HG03139 (cell line): ENCODE data around the gene SLC7A4.
"Not testable (repeated sequence)": the region's sequence is repeated elsewhere in the genome, so short reads cannot be mapped to it uniquely, and the experiment has no call there.

Source experiments
- ATAC-seq: cut with Tn5 transposase; IDR thresholded peaks from one replicate; pipeline ENCODE4 v1.9.1; 2021; ENCODE audit not compliant: unreplicated experiment

The SLC7A4 gene

GRCh38 chr22:21064917-21065864 is 32.8 kb upstream of the SLC7A4 start:
- ATAC-seq: no peak

- ATAC-seq: not testable (repeated sequence)
Observed at GRCh38 chr22:21064425-21064824, 32.1 kb upstream of the SLC7A4 start.

- ATAC-seq: not testable (repeated sequence)
Observed at GRCh38 chr22:21061660-21062321, 29.4 kb upstream of the SLC7A4 start.

DNA sequence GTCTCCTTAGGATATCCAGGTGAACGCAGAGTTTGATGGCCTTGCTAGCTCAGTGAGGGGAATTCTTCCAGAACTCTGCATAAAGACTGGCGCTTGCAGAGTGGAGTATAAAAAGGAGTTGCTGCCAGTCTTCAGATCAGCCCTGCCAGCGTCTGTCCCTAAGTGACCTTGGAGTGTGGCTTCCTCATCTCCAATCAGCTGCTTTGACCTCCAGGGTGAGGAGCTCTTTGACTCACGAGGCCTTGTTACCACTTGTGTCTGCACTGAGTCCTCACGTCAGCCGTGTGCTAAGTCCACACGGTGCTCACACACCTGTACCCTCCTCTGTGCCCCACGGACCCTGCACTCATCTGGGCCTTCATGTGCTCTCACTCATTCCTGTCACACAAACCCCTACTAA is 28.0 kb upstream of the SLC7A4 start:
- not testable (repeated sequence) for ATAC-seq

DNA sequence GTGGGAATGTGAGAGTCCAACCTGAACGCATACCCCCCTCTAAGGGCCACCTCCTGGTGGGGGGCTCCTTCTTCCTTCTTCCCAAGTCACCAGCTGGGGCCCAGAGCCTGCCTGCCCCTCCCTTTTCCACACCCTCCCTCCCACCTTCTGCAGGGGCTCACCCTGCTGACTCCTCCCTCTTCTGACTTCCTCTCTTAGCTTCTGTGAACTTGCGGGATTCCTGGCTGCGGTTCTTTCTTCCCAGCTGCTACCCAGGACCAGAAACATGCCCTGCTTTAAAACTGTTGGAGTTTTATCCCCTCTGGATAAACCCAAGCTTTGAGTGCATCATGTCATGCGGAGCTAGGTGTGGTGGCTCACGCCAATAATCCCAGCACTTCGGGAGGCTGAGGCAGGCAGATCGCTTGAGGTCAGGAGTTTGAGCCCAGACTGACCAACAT is 23.5 kb upstream of the SLC7A4 start:
- no peak for ATAC-seq

GRCh38 chr22:21055564-21055834 is 23.1 kb upstream of the SLC7A4 start:
- ATAC-seq: no peak

DNA sequence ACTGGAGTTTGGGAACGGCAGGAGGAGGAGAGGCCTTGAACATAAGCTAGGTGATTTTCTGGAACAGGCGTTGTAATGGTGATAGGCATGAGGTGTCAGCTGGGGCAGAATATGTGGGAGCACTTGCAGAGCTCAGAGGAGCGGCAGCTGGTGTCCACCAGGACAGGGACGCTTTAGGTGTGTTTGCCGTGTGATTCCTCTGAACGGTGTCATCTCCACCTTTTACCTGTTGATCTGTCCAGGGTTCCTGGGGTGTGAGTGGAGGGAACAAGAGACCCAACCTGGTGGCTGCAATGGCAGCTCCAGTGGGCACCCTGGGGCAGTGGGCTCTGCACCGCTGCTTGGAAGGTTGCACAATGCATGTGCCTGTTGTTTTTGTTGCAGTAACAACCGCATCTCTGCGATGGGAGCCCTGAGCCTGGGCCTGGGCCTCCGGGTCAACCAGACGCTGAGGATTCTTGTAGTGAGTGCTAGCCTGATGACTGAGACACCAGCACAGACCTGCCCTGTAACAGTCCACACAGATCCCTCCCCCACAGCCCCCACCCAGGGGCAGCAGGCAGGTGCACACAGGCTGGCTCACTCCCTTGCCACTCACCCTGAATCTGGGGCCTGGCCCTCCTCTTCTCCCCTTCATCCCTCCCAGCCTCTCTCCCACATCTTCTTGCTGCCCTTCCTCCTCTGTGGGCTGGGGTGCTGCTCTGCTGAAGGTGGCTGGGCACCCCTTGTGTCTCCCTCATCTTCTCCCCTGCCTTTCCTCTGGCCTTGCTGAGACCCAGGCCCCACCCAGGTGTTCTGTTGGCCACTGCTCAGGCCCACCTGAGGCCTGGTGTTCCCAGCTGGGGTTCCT is 22.6 kb upstream of the SLC7A4 start:
- ATAC-seq: no peak

DNA sequence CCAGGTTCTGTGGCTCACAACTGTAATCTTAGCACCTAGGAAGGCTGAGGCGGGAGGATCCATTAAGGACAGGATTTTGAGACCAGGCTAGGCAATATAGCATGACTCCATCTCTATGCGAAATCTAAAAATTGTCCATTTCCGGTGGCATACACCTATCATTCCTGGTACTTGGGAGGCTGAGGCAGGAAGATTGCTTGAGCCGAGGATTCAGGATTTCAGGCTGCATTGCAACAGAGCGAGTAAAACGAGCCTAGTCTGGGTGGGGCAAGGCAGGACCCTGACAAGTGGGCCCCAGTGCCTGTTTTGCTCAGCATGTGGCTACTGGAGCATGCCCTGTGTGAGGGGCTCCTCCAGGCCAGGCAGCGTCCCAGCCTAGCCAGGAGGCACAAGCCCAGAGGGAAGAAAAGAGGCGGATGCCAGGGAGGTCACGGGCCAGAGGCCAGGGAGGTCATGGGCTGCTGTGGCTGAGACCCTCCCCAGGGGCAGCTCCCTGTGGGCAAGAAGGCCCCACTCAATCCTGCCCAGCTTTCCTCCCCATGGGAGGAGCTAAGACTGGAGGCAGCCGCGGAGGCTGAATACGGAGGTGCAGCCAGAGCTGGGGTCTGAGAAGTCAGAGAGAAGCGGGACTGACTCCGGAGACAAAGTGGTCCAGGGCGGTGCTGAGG is 21.8 kb upstream of the SLC7A4 start:
- ATAC-seq: no peak

DNA sequence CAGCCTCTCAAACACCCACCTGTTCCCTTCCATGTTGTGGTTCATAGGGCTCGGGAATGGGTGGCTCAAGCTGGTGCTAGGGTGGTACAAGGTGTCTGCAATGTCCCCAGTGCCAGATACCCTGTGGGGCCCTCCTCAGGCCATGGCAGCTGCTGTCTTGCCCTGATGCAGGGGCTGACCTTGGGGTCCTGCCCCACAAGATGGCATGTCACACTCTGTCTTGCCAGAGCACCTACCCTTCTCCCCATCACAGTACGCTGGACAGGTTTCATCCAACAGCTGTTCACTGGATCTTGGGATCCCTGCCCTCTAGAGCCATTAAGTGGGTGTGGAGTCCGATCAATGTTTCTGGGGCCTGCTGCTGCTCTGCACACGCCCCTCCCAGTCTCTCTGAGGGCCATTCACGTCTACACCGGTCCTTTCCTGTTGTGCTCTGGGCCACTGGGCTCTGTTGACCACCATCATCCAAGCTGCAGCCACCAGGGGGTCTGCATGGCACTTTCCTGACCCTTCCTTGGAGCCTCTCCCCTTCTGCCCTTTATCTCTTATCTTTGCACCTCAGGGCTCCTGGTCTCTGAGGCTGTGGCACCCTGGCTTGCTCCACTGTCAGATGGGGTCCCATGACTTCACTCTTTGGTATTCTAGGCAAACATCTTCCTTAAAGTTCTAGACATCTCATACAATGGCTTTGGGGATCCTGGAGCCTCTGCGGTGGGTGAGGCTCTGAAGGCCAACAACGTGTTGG is 20.5 kb upstream of the SLC7A4 start:
- no peak for ATAC-seq

GRCh38 chr22:21051831-21052400 is 19.6 kb upstream of the SLC7A4 start:
- ATAC-seq: no peak

DNA sequence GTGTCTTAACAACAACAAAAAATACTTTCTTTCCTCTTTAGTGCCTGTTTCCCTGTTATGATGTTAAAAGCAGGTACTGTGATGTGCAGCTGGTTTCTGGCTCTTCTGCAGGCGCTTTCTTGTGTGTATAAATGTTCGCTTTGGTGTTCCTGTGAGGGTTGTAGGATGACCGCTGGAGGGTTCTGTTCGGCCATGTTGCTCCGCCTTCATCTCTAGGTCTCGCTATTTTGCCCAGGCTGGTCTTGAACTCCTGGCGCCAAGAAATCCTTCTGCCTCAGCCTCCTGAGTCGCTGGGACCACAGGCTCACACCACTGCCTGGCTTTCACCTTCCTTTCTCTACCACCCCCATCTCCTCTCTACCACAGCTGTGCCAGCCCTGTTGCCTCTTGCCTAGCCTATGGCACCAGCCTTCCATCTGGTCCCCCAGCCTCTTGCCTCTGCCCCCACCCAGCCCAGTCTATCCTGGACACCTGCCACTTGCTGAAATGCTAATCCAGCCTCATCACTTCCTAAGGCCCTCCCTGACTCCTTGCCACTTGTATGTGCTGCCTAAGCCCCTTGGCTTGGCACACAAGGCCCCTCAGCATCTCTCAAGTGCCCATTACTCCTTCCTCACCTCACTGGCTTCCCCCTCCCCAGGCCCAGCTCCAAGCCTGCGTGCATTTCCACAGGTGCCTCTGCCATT is 18.9 kb upstream of the SLC7A4 start:
- ATAC-seq: no peak

GRCh38 chr22:21048965-21049364 is 16.6 kb upstream of the SLC7A4 start:
- not testable (repeated sequence) for ATAC-seq

DNA sequence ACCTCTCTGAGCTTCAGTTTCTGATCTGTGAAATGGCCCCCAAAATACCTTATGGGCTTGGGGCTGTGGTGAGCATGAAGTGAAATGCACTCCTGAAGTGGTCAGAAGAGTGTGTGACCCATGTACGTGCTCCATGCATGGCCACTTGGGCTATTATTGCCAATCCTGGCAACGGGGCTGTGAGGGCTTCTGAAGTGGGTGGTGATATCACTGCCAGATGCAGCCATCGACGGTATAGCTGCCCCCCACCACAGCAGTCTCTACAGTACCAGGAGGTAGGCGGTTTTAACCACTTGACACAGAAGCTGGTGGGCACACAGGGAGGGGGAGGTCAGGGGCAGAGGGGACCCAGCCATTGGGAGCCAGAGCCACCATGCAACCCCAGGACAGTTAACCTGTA is 16.1 kb upstream of the SLC7A4 start:
- not testable (repeated sequence) for ATAC-seq

DNA sequence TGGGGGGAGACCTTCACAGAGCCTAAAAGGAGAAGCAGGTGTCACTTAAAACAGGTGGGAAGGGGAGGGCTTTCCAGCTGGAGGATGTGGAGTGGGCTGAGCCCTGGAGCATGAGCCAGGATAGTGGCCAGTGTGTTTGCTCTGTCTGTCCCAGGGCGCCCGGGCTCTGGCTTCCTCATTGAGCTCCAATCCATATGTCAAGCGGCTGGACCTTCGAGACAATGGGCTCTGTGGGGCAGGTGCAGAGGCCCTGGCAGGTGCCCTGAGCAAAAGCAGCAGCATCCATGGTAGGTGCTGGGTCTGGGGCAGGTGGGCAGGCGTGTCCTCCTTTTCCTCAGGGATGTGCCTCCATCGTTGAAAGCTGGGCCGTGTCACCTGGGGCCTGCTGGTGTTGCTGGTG is 15.4 kb upstream of the SLC7A4 start:
- ATAC-seq: no peak

- ATAC-seq: no peak
Observed at GRCh38 chr22:21047035-21047661, 14.8 kb upstream of the SLC7A4 start.

DNA sequence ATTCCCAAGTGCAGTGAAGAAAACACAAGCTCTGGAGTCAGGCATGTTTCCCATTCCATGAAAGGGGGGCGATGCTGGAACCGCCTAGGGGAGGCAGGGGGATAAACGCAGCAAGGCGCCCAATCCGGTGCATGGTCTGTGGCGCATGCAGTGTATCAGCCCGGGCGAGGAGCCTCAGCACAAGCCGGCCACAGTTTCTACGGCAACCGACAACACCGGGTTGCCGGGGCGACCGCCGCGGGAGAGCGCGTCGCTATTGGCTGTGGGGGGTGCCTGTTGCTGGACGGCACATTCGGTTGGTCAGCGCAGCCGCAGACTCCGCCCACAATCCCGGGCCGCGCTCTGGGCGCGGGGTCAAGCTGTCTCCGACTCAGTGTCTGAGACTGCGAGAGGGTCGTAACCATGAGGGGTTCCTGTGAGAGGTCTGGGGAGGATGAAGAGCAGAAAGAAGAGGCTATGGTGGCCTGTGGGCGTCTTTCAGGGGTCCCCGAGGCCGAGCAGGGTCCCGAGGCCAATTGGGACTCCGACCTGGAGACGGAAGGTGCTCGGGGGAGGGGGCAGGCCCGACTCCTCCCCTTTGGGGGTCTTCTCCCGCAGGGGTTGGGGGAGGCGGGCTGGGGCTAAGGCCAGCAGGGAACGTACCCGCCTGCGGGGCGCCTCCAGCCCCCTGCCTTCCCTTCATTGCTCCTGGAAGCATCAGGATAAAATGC is 13.4 kb upstream of the SLC7A4 start, which contains the start of gene LRRC74B:
TSS of gene LRRC74B (plus strand) at position 362 of the 710 bp plus-strand sequence. CDS start at position 403, 41 bp downstream.
- no peak for ATAC-seq

- no peak for ATAC-seq
Observed at GRCh38 chr22:21044931-21045584, 12.7 kb upstream of the SLC7A4 start.
